ENCODE measurements around the gene ACSS1.
A peak's percentile ranks its signal among the peaks of the same experiment; 100 is the strongest.

Gene ACSS1

GRCh38 chr20:25076201-25076600, 18.3 kb upstream of the ACSS1 start:
- no peak for TF ChIP-seq CTCF (IDR thresholded peaks at IDR 0.05)
- Histone ChIP-seq H3K79me2 (no peaks in the 10 kb centered on the region), H3K9me3 (ENCODE audit: control insufficient read depth, low read length) (no peaks in the 10 kb centered on the region), H3K27me3 (ENCODE audit: control insufficient read depth, insufficient read depth, low read length) (no peaks in the 10 kb centered on the region), H3K4me3 (ENCODE audit: low read depth, low read length) (no peak overlapping the region), H3K4me1 (peaks cover 13% of the 10 kb centered on the region), H3K27ac (peak overlapping the region; percentile 88), H3K4me2 (ENCODE audit: low read length) (no peak overlapping the region), H3K9ac (no peak overlapping the region), H2AFZ (no peak overlapping the region), H3K36me3 (ENCODE audit: control insufficient read depth, insufficient read depth, low read length) (no peaks in the 10 kb centered on the region)

GRCh38 chr20:25073544-25073943, 15.6 kb upstream of the ACSS1 start:
- Histone ChIP-seq H3K4me1 (peaks cover 13% of the 10 kb centered on the region), H3K79me2 (no peaks in the 10 kb centered on the region), H3K4me2 (ENCODE audit: low read length) (no peak overlapping the region), H3K27me3 (ENCODE audit: control insufficient read depth, insufficient read depth, low read length) (no peaks in the 10 kb centered on the region), H3K4me3 (ENCODE audit: low read depth, low read length) (no peak overlapping the region), H2AFZ (no peak overlapping the region), H3K27ac (no peak overlapping the region), H3K9ac (no peak overlapping the region), H3K36me3 (ENCODE audit: control insufficient read depth, insufficient read depth, low read length) (no peaks in the 10 kb centered on the region), H3K9me3 (ENCODE audit: control insufficient read depth, low read length) (no peaks in the 10 kb centered on the region)
- TF ChIP-seq CTCF (IDR thresholded peaks at IDR 0.05): no peak

- Histone ChIP-seq H3K4me3 (ENCODE audit: low read depth, low read length) (no peak overlapping the region), H3K36me3 (ENCODE audit: control insufficient read depth, insufficient read depth, low read length) (no peaks in the 10 kb centered on the region), H3K4me2 (ENCODE audit: low read length) (no peak overlapping the region), H3K27me3 (ENCODE audit: control insufficient read depth, insufficient read depth, low read length) (no peaks in the 10 kb centered on the region), H3K9ac (no peak overlapping the region), H3K4me1 (peaks cover 7% of the 10 kb centered on the region), H3K79me2 (no peaks in the 10 kb centered on the region), H3K27ac (no peak overlapping the region), H3K9me3 (ENCODE audit: control insufficient read depth, low read length) (no peaks in the 10 kb centered on the region), H2AFZ (no peak overlapping the region)
- TF ChIP-seq CTCF (IDR thresholded peaks at IDR 0.05): no peak
Measured at GRCh38 chr20:25072226-25072811, 14.4 kb upstream of the ACSS1 start.

GRCh38 chr20:25071734-25072133, 13.8 kb upstream of the ACSS1 start:
- no peaks in the 10 kb centered on the region for H3K9me3 ChIP-seq (ENCODE audit: control insufficient read depth, low read length)
- H2AFZ ChIP-seq: no peak overlapping the region
- no peaks in the 10 kb centered on the region for H3K79me2 ChIP-seq
- H3K36me3 ChIP-seq (ENCODE audit: control insufficient read depth, insufficient read depth, low read length): no peaks in the 10 kb centered on the region
- H3K27me3 ChIP-seq (ENCODE audit: control insufficient read depth, insufficient read depth, low read length): no peaks in the 10 kb centered on the region
- no peak overlapping the region for H3K27ac ChIP-seq
- H3K4me3 ChIP-seq (ENCODE audit: low read depth, low read length): no peak overlapping the region
- no peak for TF ChIP-seq CTCF (IDR thresholded peaks at IDR 0.05)
- H3K9ac ChIP-seq: no peak overlapping the region
- no peak overlapping the region for H3K4me2 ChIP-seq (ENCODE audit: low read length)
- peaks cover 1% of the 10 kb centered on the region for H3K4me1 ChIP-seq

GRCh38 chr20:25070821-25071473, 13.0 kb upstream of the ACSS1 start:
- no peaks in the 10 kb centered on the region for H3K27me3 ChIP-seq (ENCODE audit: control insufficient read depth, insufficient read depth, low read length)

More at GRCh38 chr20:25070821-25071473, 13.0 kb upstream of the ACSS1 start:
- H3K36me3 ChIP-seq (ENCODE audit: control insufficient read depth, insufficient read depth, low read length): no peaks in the 10 kb centered on the region
- no peak overlapping the region for H3K27ac ChIP-seq
- H2AFZ ChIP-seq: no peak overlapping the region
- no peak overlapping the region for H3K9ac ChIP-seq
- no peak for TF ChIP-seq CTCF (IDR thresholded peaks at IDR 0.05)
- no peak overlapping the region for H3K4me3 ChIP-seq (ENCODE audit: low read depth, low read length)
- H3K9me3 ChIP-seq (ENCODE audit: control insufficient read depth, low read length): no peaks in the 10 kb centered on the region
- no peaks in the 10 kb centered on the region for H3K4me1 ChIP-seq
- H3K4me2 ChIP-seq (ENCODE audit: low read length): no peak overlapping the region
- no peaks in the 10 kb centered on the region for H3K79me2 ChIP-seq
